OCI-LY1 (cell line): ENCODE measurements around the gene MTHFD1L.

ENCODE experiments used
- CTCF ChIP-seq: fragments of 200-600 bp; sonication (generic), shearing (Covaris generic); IDR thresholded peaks from 2 replicates; pipeline ENCODE4 v1.5.1; 2017; ENCODE audit warnings: mild to moderate bottlenecking, antibody characterized with exemption, low read length, moderate library complexity, mixed read lengths
- EZH2 ChIP-seq: fragments of 200-600 bp; sonication (generic), shearing (Covaris generic); IDR thresholded peaks from 2 replicates; pipeline ENCODE4 v1.8.0; 2017; ENCODE audit warnings: borderline replicate concordance, mixed run types, mild to moderate bottlenecking, antibody characterized with exemption, low read length, moderate library complexity, mixed read lengths

GRCh38 chr6:151100326-151100725, 234.8 kb downstream of the MTHFD1L start:
- TF ChIP-seq CTCF: no peak
- no peak for TF ChIP-seq EZH2
